ENCODE data around the gene COL18A1.

COL18A1 gene

GRCh38 chr21:45448810-45449657, 44.1 kb downstream of the COL18A1 start:
- no peak for DNase-seq (ENCODE audit: low read depth)
- H3K4me3 ChIP-seq (ENCODE audit: low read depth, low read length), result no peak overlapping the region

DNA sequence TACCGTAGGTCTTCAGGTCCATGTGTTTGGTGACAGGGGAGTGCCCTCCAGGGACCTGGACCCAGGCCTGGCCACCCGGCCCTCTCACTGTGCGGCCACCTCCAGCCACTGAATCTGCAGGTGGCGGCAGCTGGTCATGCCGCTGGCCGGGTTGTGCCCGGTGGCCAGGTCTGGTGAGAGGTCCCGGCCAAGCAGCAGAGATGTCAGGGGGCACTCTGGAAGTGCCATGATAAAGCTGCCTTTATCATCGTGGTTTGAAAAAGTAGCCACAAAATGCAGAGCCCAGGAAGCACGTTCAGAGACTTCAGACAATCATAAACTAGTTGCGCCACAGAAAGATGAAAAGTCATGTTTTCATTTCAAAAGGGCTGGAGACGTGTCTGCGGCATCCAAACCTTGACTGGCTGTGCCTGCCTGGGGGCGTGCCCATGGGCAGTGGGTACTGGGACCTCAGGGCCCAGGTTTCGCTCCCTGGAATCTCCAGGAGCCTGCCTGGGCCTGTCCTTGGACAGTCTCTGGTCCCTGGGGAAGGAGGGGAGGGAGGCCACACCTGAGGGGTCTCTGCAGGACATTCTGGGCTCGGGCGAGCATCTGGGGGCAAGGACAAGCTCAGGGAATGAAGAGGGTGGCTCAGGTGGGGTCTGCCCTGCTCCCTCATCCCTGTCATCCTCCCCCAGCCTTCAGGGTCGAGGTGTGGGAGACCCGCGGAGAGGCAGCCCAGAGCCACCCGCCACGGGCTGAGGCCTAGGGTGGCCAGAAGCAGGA, 44.9 kb downstream of the COL18A1 start:
- DNase-seq (ENCODE audit: low read depth), result no peak
- no peak overlapping the region for H3K4me3 ChIP-seq (ENCODE audit: low read depth, low read length)

DNA sequence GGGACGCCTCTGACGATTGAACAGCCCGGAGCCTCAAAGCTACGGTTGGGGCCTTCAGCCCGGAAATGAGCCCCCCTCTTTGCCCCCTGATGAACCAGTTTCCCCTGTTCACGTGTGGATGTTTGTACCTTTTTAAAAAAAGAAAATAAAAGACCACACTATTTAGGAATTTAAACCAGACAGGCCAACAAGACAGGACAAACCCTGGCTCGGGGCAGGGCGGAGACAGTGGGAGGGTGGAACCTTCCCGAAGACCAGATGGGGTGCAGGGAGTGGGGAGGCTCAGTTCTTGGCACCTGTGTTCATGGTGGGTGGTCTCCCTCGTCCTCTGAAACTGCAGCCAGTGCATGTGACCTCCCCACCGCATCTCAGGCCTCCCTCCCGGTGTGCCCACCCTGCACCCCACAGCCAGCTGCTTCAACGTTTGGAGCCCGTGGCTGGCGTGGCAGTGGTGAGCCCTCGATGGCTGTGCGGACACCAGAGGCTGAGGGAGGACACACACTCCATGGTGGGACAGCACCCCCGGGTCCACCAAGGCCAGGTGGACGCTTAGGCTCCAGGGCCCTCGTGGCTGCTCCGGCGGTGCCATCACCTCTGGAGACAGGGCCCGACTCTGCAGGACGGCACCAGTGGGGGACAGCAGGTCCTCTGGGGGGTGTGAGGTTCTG, 45.6 kb downstream of the COL18A1 start:
- no peak for DNase-seq (ENCODE audit: low read depth)
- no peak overlapping the region for H3K4me3 ChIP-seq (ENCODE audit: low read depth, low read length)

DNA sequence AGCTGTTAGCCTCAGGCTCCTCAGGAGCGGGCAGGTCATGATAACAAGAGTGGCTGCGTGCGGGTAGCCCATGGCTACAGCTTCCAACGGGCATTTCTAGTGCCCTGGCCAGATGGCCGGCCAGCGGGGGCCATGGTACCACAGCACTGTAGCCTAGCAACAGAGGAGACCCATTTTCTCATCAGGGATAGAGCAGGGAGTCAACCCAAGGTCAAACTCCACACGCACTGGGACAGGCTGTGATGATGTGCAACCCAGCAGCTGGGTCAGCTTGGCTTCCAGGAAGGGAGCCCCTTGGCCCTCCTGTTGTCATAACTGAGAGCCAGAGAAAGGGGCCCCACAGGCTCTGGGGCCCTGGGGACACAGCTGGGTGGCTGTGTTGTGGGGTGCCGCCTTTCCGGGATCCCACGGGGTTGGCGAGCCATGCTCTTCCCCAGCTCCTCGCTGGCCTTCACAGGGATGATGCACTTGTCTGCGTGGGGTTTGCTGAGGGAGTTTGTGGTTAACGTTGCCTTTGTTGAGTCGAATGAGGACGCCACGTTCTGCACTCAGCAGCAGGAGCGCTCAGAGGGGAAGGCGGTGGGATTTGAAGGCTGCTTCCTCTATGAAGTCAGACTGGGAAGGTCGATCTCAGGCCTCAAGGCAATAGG, 46.3 kb downstream of the COL18A1 start:
- DNase-seq (ENCODE audit: low read depth), result no peak

DNA sequence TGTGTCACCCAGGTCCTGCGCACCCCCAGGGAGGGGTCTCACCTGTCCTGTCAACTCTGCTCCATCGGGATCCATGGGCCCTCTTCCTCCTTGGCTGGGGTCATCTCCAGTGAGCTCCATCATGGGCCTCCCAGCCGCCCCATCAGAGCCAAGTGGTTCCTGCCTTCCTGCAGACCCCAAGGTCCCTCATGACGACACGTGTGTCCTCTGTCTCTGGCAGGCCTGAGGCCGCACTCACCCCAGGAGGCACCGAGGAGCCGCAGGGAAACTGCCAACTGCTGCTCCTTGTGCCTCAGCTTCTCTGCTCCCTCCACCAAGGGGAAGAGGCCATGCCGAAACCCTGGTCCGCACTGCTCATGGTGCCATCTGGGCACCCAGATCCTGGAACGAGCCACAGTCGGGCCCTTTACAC, 46.8 kb downstream of the COL18A1 start:
- H3K4me3 ChIP-seq (ENCODE audit: low read depth, low read length), result no peak overlapping the region

More for the DNA sequence above, 46.3 kb downstream of the COL18A1 start:
- no peak overlapping the region for H3K4me3 ChIP-seq (ENCODE audit: low read depth, low read length)

GRCh38 chr21:45452696-45453307, 47.8 kb downstream of the COL18A1 start:
- DNase-seq (ENCODE audit: low read depth), result no peak
- H3K4me3 ChIP-seq (ENCODE audit: low read depth, low read length), result no peak overlapping the region

More for the DNA sequence above, 46.8 kb downstream of the COL18A1 start:
- DNase-seq (ENCODE audit: low read depth), result no peak

DNA sequence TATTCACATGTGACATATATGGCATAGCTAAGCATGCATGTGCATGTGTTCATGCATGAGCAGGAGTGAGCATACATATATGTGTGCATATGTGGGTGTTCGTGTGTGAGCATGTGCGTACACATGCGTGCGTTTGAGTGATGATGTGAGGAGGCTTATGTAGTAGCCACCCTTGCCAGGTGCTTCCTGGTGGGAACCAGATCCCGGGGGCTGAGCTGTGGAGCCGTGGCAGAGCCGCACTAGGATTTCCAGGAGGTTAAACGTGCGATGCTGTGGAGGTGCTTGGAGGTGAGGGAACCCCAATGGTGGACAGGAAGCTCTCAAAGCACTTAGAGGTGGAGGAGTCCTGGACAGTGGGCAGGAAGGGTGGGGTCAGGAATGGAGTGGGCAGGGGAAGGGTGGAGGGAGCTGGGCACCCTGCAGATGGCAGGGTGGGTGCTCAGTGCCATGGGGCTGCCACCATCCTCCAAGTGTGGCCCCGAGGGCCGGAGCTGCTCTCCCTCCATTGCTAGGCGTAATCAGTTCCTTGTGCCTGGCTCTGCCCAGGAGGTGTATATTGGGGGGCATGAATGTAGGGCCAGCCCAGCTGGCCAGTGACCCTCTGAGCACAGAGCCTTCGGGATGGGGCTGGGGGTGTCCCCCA, 48.5 kb downstream of the COL18A1 start:
- H3K4me3 ChIP-seq (ENCODE audit: low read depth, low read length), result no peak overlapping the region
- no peak for DNase-seq (ENCODE audit: low read depth)

DNA sequence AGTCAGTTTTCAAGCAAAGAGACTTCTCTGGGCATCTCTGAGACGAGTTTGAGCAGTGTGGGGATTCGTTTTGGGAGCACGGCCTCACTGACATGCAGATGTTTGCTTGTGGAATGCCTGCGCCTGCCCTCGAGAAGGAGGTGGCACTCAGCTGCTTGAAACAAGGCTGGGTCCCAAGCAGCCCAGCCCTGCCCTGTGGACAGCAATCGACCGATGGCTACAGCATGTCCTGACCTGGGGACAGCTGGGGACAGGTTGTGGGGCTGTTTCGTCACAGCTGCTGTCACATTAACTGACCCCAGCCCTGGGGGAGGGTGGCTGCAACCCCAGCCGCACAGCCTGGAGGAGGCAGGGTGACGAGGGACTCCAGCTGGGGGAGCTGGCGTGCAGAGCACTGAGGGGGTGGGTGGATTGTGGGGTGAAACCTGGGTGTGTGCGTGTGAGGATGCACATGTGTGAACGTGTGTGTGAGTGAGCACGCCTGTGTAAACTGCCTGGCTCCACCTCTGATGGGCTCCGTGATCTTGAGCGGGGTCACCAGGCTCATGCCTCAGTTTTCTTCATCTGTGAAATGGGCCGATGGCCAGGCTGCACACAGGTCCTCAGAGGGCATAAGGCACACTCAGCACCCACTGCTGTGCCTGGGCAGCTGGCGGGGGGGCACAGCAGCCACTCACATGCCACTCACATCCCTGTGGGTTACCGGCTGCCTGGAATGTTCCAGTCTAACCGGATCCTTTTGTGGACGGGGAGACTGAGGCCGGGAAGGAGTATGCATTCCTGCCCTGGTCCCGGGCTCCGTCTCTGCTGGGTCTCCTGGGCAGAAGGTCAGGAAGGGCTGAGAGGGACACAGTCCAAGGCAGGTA, 49.3 kb downstream of the COL18A1 start:
- DNase-seq (ENCODE audit: low read depth), result no peak
- no peak overlapping the region for H3K4me3 ChIP-seq (ENCODE audit: low read depth, low read length)

DNA sequence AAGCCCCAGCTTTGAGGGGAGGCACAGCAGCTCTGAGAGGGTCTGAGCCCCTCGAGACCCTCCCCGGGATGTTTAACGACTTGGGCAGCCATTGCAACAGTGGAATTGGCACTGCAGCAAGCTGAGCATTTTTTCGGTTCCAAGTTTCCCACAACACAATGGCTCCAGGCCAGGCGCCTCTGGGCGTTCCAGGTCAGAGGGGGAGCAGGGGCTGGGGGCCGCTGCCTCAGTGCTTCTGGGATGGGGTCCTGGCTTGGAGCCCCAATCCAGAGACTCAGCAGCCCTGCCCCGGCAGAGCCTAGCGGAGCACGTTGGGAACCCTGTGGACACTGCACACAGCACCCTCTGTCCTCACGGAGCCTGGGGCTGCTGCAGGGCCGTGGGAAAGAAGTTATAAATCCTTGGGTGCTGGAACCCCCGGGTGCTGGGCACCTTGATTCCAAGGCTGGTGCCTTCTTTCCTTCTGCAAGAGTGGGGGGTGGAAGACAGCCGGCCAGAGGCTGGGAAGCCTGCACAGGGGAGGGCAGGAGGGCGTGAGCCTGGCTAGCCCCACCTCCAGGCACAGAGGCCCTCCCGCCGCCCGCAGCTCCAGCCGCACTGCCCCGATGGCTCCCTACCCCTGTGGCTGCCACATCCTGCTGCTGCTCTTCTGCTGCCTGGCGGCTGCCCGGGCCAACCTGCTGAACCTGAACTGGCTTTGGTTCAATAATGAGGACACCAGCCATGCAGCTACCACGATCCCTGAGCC, 50.1 kb downstream of the COL18A1 start:
- no peak for DNase-seq (ENCODE audit: low read depth)
- H3K4me3 ChIP-seq (ENCODE audit: low read depth, low read length), result no peak overlapping the region

DNA sequence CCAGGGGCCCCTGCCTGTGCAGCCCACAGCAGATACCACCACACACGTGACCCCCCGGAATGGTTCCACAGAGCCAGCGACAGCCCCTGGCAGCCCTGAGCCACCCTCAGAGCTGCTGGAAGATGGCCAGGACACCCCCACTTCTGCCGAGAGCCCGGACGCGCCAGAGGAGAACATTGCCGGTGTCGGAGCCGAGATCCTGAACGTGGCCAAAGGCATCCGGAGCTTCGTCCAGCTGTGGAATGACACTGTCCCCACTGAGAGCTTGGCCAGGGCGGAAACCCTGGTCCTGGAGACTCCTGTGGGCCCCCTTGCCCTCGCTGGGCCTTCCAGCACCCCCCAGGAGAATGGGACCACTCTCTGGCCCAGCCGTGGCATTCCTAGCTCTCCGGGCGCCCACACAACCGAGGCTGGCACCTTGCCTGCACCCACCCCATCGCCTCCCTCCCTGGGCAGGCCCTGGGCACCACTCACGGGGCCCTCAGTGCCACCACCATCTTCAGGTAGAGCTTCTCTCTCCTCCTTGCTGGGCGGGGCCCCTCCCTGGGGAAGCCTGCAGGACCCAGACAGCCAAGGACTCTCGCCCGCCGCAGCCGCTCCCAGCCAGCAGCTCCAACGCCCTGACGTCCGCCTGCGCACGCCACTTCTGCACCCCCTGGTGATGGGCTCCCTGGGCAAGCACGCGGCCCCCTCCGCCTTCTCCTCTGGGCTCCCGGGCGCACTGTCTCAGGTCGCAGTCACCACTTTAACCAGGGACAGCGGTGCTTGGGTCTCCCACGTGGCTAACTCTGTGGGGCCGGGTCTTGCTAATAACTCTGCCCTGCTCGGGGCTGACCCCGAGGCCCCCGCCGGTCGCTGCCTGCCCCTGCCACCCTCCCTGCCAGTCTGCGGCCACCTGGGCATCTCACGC, 51.0 kb downstream of the COL18A1 start:
- no peak overlapping the region for H3K4me3 ChIP-seq (ENCODE audit: low read depth, low read length)
- no peak for DNase-seq (ENCODE audit: low read depth)

GRCh38 chr21:45456584-45457160, 51.7 kb downstream of the COL18A1 start:
- DNase-seq (ENCODE audit: low read depth), result no peak
- H3K4me3 ChIP-seq (ENCODE audit: low read depth, low read length), result no peak overlapping the region

DNA sequence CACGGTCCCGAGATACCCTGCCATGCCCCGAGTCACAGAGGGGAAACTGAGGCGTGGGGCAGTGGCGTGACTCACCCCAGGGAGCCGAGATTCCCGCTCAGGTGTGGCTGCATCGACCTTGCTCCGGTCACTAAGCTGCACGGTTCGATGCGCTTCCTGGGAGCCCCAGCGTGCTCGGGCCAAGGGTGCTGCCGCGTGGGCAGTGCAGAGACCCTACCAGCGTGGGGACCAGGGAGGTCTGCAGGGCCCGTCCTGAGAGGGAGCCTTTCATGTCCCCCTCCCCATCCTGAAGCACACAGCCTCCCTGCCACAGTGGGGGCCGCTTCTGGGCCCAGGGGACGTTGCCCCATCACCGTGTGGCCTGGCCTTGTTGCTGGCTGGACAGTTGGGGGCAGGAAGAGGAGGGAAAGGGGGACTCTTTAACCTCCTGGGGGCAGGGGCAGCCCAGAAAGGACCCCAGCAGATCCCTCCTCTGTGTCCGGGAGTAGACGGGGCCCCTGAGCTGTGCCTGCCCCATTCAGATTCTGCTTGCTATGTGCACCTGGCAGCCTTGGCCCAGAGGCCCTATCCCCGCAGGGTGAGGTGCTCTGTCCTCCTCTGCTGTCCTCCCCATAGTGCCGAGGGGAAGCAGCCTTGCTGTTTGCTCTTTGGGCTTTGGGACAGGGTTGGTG, 52.3 kb downstream of the COL18A1 start:
- DNase-seq (ENCODE audit: low read depth), result no peak
- no peak overlapping the region for H3K4me3 ChIP-seq (ENCODE audit: low read depth, low read length)

DNA sequence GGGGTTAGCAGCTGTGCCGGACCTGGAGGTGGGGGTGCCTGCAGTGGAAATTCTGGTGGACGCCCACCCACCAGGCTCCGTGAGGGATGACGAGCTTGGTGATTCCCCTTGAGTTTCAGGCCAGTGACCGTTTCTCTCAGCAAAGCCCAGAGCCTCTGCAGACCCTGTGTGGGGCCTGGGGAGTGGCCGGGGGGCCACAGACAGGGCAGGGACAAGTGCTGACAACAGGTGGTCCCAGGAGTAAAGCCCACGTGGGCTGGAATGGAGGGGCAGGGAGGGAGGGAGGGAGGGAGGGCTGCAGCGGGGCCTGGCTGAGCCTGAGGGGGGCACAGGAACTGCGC, 52.8 kb downstream of the COL18A1 start:
- no peak for DNase-seq (ENCODE audit: low read depth)
- H3K4me3 ChIP-seq (ENCODE audit: low read depth, low read length), result no peak overlapping the region

DNA sequence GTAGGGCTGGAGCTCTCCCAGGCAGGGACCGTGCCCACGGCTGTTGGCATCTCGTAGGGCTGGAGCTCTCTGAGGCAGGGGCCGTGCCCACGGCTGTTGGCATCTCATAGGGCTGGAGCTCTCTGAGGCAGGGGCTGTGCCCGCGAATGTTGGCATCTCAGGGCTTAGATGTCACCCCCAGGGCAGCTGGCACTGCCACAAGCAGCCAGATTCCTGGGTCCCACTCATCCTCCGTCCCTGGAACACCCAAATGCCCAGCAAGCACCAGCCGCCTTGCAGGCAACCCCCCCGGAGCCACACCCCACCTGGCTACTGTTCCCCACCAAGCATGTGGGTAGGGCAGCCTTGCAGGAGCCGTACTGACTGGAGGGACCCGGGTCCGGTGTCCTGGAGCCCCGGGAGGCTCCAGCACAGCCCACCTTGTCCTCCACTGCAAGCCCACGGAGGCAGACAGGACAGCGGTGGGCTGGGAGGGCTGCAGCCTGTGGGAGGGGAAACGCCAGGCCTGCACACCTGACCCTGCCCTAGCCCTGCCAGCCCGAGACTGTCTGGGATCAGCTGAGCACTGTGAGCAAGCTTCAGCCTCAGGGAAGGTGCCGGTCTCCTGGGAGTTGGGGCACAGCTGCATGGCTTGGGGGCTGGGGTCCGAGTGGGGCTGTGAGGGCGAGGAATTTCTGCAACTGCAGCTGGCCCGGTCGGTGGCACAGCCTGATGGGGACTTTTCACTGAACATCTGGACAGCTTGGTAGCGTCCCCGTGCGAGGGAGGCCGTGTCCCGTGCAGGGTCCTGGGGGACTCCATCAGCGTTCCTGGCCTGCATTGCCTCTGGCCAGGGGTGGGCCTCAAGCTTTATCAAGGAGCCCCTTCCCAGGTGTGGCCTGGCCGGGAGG, 53.6 kb downstream of the COL18A1 start:
- no peak overlapping the region for H3K4me3 ChIP-seq (ENCODE audit: low read depth, low read length)

More for the DNA sequence above, 53.6 kb downstream of the COL18A1 start:
- DNase-seq (ENCODE audit: low read depth), result no peak
